Body of pancreas (tissue), 4 donors: Measurements from ENCODE around the gene MXRA7.

Experiments
- POLR2A ChIP-seq, 3 donors: fragments of 450-650 bp; IDR thresholded peaks; one replicate each; pipeline ENCODE4 v1.6.1; 2016; ENCODE audit warnings: antibody characterized with exemption in 3 of 3, mild to moderate bottlenecking in 2 of 3
- TF ChIP-seq, protein P1 (sequence below), 7 experiments: fragments of 450-650 bp in 4 of 7; fragments of 200-600 bp in 3 of 7; sonication (generic) in 3 of 7; IDR thresholded peaks; one replicate each; pipeline ENCODE4 v1.5.1; 2016 to 2019; ENCODE audit warnings: antibody characterized with exemption in 7 of 7

DNA sequence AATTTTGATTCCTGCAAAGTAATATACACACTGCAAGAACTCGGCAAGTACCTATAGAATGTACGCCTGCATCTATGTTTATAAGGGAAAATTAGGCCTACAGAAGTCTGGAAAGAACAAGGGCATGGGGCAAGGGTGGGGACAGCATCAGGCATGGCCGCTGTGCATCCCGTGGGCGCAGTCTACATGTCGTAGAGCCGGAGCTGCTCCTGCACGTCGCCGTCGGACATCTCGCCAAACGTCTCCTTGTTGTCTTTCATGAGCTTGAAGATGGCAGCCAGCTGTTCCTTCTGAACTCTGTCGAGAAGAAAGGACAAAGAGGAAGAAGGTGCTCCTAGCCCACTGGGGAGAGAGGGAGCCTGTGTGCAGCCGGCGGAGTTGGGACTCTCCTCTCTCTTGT lies 33.4 kb downstream of the MXRA7 start:
- TF ChIP-seq, protein P1, sequence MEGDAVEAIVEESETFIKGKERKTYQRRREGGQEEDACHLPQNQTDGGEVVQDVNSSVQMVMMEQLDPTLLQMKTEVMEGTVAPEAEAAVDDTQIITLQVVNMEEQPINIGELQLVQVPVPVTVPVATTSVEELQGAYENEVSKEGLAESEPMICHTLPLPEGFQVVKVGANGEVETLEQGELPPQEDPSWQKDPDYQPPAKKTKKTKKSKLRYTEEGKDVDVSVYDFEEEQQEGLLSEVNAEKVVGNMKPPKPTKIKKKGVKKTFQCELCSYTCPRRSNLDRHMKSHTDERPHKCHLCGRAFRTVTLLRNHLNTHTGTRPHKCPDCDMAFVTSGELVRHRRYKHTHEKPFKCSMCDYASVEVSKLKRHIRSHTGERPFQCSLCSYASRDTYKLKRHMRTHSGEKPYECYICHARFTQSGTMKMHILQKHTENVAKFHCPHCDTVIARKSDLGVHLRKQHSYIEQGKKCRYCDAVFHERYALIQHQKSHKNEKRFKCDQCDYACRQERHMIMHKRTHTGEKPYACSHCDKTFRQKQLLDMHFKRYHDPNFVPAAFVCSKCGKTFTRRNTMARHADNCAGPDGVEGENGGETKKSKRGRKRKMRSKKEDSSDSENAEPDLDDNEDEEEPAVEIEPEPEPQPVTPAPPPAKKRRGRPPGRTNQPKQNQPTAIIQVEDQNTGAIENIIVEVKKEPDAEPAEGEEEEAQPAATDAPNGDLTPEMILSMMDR (IDR thresholded peaks at IDR 0.05) = no peak
- TF ChIP-seq POLR2A (IDR thresholded peaks at IDR 0.05) = no peak
